GM12892 (cell line): ENCODE measurements around the gene CTBP2.

Experiments
- POLR2A ChIP-seq: IDR thresholded peaks from 2 replicates; pipeline ENCODE4 v1.6.1; 2011; ENCODE audit warnings: low read depth, low read length, control low read depth
- POLR2AphosphoS5 ChIP-seq: IDR thresholded peaks from 2 replicates; pipeline ENCODE4 v1.6.1; 2011; ENCODE audit warnings: low read depth, low read length, control low read depth
- TAF1 ChIP-seq: IDR thresholded peaks from 2 replicates; pipeline ENCODE4 v1.6.1; 2011; ENCODE audit warnings: low read depth, mild to moderate bottlenecking, control low read depth, low read length, borderline replicate concordance

GRCh38 chr10:125020386-125020785 is 140.0 kb downstream of the CTBP2 start:
- TF ChIP-seq POLR2AphosphoS5, result no peak
- TF ChIP-seq POLR2A, result no peak
- no peak for TF ChIP-seq TAF1
